ELF-1 (cell line): ENCODE data around the gene MCHR2.

Source experiments
- DNase-seq: peaks from one replicate; pipeline ENCODE4 v3.0.0-alpha.2; 2016; ENCODE audit warnings: low read depth, low spot score

The MCHR2 gene

DNA sequence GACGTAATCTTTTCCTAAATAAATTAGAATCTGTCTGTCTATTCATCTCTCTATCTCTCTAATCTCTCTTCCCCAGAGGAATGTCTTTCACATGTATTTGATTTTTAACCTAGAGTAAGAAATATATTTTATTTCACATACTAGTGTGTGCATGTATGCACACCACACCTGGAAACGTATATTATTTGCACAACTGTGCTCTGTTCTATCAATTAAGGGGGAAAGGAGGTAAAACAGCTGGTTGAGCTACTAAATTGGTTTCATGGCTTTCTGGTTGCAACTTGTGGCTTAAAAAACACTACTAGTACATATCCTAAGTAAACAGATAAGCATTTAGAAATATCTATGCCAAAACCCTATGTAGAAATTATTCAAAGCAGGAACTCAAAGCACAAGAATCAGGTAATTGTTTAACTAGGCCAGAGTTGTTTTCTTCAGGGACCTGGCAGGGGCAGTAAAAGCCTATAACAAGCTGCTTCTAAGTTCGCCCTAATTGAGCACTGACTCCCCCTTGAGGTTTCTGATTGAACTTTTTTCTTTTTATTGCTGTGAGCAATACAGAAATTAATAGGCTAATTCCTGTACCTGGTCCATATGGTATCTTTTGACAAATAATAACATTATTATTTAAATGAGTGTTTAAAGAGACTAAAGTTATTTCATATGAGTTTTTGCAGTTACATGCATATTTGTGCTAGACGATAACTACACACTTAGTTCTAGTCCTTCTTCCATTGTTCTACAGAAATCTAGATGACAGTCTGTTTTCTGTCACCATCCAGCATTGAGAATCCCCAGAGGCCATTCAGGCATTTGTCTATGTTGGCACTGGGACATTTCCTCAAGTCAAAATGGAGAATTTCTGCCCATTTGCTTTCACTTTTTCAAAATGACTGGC, 88.6 kb downstream of the MCHR2 start:
- DNase-seq: peak; percentile 6

DNA sequence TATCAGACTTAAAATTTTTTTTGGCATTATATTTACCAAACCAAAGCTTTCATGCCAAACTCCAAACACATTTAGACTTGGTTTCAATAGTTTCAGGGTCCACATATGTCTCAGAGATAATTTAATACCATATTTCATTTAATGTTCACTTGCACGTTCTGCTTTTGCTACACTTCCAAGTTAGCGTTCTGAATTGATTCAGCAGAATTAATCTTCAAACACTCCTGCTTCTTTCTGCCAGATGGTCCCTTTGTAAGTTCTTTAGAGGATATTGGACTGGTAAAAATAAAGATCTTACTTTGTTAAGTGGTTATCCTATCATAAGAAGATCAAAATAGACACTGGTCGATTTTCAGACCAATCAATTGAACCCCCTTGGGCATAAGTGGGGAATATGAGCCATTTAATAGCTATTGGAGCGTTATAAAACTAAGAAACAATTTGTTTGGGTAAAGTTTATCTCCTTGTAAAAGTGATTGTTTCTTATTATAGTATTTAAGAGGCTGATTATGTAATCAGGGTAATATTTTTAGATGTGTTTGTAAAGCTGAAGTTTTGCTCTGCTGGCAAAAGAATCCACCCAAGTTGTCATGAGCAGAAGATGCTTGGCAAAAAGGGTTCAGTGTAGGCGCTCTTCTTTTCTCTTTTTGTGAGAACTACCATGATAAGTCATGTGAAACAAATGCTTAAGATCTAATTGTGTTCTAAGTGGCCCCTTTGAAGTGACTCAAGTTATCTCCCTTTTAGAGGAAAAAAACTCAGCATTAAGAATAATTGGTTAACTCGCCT, 92.2 kb downstream of the MCHR2 start:
- DNase-seq: no peak

DNA sequence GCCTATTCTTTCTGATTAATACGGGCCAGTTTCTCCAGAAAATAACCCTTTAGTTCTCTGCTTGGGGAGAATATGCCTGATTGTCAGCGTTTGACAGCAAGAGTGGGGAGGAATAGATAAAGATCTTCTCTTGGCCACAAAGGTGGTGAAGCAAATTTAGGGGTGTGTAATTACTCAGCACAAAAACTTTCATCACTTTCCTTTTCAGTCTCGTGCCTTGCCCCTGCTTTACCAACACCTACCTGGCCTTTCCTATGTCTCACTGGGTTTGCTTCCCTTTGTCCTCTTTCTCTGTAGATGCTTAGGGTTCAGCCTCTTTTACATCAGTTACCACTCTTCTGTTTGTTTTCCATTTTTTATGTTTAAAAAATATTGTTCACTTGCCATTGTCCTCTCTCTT, 99.2 kb downstream of the MCHR2 start:
- DNase-seq: no peak

DNA sequence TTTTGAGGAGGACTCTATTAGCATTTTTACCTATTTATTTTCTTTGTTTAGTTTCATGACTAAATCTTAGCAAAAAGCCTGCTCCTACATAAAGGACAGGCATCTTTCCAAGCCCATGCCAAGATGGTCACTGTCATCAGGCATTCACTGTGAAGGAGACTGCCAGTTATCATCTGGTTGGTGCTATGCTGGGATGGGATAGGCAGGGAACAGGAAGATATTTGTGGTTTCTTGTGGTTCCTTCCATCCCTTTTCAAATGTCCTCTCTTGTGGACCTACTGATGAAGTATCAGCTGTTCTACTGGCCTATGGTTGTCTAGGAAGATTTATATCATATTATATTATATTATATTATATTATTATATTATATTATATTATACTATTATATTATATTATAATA, 107.0 kb downstream of the MCHR2 start:
- no peak for DNase-seq

DNA sequence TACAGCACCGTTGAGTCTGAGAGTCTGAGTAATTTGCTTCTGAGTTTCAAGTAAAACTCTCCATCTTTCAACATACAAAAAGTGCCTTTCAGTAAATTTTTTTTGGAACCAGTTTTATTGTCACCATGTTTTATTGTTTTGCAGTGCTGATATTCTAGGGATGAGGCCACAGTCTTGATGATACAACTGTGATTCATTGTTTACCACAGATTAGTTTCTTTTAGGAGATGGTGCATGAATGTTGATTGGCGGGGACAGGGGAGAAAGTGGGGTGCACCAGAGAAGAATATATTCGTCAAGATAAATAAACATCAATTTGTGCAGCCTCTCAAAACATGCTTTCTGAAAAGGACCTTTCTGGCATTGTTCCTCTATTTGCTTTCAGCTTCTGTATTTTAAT, 109.0 kb downstream of the MCHR2 start:
- no peak for DNase-seq

DNA sequence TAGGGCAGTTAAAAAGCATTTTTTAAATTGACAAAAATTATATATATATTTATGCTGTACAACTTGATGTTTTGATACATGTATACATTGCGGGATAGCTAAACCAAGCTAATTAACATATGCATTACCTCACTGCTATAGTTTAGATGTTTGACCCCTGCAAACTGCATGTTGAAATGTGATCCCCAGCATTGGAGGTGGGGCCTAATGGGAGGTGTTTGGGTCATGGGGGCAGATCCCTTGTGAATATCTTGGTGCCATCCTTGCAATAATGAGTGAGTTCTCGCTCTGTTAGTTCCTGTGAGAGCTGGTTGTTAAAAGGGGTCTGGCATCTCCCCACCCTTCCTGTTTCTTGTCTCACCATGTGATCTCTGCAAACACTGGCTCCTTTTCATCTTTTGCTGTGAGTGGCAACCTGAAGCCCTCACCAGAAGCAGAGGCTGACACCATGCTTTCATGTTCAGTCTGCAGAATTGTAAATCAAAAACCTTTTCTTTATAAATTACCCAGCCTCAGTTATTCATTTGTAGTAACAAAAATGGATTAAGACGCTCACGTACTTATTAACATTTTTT, 111.8 kb downstream of the MCHR2 start:
- DNase-seq: no peak

DNA sequence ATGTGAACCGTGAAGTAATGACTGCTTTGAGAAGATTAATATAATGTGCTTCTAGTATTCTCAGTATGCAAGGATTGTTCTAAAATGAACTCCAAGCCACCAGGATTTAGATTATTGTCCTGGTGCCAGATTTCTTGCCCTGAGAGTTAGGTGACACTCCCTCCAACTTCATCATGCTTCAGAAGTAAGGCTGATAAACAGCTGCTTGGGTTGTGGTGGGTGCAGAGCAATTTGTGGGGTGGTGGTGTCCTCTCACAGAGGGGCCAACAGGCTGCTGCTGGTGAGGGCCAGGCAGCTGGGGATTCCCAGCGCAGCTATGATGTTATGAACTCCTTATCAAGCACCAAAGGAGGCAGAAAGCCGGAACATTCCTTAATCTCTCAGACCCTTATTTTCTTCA, 114.6 kb downstream of the MCHR2 start:
- no peak for DNase-seq

DNA sequence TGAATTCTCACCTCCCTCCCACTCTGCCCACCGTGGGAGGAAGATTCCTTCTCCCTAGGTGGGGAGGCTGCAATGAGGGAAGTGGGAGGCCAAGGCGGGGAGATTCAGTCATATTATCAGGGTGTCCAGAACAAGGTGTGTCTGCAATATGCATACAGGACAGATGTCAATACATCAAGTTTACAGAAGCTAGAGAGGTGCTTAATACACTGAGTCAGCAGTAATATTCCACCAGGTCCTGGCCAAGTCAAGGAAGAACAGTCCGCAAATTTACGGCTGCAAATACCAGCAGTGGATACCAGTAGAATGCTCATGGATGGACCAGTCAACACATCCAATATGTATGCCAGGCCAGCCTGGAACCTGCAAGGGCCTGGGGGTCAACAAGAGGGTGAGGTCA, 119.0 kb downstream of the MCHR2 start:
- DNase-seq: no peak

DNA sequence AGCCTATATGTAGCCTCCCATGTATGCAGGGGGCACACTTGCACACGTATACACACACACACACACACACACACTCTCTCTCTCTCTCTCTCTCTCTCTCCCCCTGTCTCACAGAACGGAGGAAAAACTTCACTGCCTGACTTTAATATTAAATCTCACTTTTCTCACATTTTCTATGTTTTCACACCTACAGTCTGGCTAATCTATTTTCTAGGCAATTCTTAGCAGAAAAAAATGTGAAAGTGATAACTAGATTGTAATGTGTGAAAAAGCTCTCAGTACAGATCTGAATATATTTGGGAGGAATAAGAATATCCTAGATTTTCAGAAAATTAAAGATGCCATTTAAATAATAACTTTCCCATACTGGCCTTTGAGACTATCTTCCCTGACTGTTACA, 120.9 kb downstream of the MCHR2 start:
- DNase-seq: no peak

DNA sequence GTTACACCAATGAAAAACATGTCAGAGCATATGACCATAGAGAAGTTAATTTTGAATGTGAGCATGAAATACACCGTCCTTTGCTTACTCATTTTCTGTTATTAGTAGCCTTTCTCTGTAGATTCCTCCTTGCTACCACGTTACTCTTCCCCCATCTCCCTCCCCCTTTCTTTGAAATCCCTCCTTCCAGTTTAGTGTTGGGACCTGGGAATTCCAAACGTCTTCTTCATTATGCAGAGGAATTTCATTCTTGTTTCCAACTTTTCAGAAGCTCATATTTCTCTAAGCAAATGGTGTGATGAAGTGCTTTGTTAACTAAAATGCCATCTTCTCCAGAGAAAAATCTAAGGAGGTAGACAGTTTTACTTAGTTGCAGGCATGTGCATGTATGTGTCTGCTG, 122.4 kb downstream of the MCHR2 start:
- DNase-seq: no peak
